HG03139 (cell line): ENCODE measurements around the gene INS.

ENCODE experiments used
- ATAC-seq: cut with Tn5 transposase; IDR thresholded peaks from one replicate; pipeline ENCODE4 v1.9.1; 2021; ENCODE audit not compliant: unreplicated experiment

INS gene

DNA sequence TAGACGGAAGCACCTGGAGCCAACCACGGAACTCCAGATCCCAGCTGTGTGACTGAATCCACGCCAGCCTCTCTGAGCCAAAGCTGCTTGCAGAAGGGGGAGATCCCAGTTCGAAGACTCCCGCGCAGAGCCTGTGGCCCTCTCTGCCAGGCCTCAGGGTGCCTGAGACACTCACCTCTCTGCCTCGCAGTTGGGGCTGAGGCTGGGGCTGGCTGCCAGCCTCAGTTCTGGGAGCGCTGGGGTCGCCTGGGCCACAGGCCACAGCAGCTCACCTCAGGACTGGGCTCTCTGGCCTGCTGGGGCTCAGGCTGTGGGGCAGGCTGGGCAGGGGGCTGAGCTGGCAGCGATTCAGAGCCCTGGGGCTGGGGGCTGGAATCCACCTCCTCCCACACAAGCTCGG, 13.6 kb downstream of the INS start:
- ATAC-seq, result no peak

DNA sequence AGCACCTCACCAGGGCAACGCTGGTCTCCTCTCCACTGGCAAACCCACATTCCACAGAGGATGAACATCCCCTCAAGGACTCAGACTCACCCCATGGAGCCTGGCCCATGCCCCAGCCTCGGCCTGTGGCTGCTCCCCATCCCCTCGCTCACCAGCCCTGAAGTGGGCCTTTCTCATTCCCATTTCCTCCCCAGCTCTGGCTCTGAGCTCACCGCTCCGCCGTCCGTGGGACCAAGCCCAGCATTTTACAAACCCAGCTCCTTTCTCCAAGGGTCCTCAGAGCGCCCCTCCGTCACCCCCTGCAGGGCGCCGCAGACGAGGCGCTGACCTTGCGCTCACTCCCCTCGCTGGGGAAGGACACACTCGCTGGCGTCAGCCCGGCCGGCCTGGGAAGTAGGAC, 15.0 kb downstream of the INS start:
- no peak for ATAC-seq

DNA sequence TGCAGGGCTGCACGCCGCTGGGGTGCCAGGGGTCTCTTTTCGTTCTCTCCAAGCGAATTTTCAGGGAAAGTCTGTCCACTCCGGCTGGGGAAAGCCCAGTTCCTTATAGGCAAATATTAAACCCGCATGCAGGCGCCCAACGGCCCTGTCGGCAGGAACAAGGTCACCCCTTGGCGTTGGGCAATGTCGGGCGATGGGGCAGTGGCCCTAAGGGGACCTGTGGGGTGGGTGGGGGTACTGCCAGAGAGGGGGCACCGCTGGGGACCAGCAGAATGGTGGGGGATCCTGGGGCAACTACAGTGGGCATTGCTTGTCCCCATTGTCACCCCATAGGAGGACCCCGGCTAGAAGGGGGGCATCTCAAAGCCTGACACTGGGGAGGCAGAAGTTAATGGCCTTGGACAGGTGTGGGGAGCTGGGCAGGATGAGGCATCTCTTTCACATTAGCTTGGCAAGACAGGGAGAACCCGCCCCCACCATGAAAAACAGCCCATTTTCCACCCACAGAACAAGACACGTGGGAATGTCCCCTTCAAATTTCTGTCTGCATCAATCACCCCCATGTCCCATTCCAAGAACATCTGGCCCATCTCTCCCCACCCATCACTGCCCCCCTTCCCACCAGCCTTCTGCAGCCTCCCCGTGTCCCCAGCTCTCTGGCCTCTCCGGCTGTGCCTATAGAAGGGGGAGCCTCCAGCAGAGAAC, 16.3 kb downstream of the INS start:
- no peak for ATAC-seq

DNA sequence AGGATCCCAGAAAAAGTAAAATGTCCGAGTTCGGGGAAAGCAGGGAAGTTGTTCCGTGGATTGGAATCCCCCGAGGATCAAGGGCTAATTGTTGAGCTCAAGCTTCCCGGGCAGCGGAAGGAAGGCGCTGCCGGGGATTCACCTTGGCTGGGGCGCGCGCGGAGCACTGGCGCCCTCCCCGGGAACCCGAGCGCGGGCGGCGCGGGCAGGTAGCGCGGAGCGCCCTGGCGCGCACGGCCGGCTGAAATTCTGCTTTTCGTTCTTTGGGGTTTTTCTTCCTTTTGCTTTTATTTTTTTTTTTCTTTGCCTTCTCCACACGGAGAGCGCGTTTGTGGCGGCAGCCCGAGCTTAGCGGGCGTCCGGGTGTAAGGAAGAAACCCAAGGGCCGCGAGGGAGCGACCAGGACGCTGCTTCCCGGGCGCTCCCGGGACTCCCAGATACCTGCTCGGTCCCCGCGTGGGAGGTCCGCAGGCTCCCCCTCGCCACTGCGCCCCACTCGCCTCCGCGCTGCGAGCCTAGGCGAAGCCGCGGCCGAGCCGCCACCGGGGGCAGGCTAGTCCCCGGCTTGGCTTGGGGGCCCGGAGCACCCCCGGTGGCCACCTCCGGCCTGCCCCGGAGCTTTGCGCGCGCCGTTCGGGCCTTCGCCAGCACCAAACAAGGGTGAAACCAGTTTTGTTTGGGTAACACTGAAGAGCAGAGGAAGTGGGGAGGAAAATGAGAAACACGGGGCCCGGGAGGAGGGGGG, 17.0 kb downstream of the INS start:
- ATAC-seq, result no peak

DNA sequence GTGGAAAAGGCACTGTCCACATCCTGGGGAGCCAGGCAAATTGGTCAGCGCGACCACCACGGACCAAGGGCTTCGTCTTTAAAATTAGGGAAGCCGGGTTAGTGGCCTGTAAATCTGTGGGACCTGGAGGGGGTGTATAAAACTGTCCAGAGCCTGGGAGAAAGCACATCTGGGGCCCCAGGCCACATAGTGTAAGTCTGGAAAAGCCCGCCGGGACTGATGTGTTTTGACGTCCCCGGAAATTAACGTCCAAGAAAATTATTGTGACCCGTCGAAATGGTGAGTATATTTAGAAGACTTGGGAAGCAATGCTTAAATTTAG, 17.6 kb downstream of the INS start:
- no peak for ATAC-seq

DNA sequence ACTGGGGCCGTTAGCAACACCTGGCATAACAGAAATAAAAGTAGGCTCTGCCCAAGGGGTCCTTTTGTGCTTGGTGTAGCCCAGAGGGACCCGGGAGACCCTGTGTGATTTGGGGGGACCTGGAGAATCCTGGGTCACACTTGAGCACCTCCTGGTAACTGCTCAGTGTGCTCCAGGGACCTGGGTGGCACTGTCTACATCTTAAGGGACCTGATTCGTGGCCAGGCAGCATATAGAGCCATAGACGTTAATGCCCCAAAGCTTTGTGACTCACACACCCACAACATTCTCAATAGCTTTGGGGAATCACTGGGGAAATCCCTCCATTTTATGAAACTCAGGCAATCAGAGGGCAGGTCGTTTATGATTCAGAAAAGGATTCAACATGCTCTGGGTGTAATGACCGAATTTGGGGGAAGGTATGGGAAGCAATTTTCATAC, 18.2 kb downstream of the INS start:
- ATAC-seq, result no peak

DNA sequence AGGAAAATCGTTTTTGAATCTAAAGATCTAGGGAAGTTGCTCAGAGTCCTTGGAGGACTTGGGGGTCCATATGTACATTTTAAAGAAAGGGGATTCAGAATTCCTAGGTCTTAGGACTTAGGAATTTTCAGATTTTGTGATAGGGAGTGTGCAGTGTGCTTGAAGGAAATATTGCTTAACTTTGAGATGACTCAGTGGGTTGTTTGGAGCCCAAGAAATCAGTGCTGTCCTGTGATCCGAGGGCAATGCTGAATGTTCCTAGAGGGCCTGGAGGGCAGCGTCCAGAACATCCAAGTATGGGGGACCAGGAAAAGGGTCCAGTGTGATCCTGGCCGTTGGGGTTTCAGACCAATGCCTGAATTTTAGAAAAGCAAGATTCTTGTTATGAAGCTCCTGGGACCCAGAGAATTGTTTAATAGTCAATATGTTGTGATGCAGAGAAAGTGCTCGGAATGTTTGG, 18.7 kb downstream of the INS start:
- no peak for ATAC-seq

- ATAC-seq, result no peak
These were observed 20.3 kb downstream of the INS start for GRCh38 chr11:2140411-2141400.

DNA sequence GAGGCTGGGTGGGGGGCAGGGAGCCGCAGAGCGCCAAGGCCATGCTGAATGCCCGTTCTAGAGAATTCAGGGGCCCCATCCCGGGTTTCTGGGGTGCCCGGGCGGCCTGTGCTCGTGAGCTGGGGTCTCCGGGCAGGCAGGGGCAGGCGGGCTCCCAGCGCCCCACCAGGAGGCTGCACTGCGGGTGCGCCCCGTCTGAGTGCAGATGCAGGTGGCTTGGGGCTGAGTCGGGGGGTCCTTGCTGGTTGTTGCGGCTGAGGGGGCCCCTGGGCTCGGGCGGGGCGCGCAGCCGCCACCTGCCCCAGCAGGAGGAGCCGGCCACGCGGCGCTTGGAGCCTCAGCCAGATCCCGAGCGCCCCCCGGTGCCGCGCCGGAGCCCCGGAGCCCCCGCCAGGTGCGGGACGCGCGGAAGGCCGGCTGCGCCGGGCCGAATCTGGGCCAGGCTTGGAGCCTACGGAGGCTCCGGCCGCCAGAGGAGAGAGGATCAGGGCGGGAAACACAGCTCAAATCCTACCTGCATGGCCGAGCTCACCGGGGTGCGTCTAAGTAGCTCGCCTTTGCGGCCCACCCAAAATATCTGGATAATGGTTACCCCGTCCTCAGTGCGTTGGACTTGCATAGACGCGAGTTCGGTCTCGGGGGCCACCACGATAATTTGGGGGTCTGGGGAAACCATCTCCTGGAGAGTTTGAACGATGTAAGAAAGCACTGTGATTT, 21.2 kb downstream of the INS start:
- no peak for ATAC-seq

DNA sequence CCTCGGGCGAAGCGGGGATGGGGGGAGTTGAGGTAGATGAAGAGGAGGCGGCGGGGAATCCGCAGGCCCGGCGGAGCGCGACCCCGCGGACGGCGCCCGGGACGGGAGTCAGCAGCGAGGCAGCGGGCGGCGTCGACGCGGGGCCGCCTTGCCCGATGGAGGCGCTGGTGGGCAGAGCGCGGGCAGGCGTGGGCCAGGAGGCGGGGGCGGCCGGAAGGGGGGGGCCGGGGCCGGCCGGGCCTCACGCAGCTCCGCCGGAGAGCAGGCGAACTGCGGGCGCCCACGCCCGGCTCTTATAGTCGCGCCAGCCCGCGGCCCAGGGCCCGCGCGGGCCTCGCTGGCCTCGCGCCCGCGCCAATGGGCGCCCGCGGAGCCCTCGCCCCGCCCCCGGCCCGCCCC, 21.9 kb downstream of the INS start, which contains the start of gene IGF2:
Gene IGF2, minus strand, starts transcription at position 267 of the 399 bp plus-strand sequence. CDS start 3,866 bp downstream, outside the sequence.
- no peak for ATAC-seq

DNA sequence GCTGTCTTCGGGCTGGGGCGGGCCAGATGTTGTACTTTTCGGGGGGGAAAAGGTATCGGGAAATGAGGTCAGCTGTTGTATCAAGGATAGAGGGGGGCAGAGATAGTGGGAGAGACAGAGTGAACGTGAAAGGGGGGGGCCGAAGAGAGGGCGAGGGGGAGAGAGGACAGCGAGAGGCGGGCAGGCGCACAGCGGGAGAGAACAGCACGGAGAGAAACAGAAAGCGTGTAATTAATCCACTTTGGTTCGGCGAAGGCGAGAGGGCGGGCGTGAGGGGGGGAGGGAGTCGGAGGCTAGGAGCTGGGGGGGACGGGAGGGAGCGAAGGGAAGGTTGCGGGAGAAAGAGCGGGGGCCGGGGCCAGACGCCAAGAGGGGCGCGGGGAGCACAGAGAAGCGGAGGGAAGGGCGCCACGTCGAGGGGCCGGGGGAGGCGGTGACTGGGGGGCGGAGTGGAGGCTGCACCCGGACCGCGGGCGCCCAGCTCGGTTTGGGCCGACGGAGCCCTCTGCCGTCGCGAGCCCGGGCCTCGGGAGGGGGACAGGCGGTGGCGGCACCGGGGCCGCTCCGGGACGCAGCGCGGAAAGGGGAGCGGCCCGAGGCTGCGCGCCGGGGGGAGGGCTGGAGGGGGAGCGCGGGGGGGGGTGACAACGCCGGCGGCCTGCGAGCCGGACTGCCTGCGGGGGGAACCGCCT, 22.4 kb downstream of the INS start:
- no peak for ATAC-seq

DNA sequence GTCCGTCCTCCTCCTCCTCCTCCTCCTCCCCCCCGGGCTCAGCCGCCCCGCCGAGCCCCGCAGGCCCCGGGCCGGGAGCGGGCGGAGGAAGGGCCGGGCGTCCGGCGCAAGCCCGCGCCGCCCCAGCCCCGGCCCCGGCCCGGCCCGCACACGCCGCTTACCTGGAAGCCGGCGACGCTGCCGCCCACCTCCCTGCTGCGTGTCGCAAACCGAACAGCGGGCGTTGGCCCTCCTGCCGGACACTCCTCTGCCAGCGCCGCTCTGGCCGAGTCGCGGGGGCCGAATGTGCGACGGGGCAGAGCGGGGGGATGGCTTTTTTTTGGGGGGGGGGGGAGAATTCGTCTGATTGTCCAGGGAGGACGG, 23.0 kb downstream of the INS start:
- no peak for ATAC-seq

DNA sequence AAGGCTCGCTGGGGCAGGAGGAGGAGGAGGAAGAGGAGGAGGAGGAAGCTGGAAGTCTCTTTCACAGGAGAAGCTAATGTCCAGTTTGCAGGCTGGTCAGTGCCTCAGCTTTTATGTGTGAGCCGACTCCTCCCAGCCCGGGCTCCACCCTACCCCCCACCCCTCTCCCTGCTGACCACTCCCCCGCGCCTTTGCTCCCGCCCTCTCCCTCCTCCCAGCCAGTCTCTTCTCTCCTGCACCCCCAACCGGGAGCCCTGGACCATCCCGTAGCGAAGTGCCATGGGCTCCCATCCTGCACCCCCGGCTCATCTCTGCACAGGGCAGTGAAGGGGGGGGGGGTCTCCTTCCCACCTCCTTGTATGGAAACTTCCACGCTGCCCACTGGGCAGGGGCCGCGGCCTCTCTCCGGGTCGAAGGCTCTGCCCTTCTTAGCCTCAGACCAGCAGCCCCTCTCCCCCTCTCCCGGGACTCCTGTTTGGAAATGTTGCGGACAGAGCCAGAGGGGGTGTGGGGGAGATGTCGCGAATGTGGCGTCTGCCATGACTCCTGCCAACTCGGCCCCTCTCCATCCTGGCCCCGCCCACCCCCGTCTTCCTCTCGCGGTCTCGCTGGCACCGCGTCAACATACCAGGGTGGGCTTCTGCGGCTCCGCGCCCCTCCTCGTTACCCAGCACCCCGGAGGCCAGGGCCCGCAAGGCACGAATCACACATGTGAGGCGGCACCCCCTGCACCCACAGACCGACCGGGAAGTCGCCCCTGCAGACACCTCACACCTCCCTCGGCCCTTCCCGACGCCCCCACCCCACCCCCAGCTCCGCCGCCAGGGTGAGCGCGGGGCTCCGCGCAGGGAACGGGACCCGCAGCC, 23.6 kb downstream of the INS start:
- no peak for ATAC-seq

- ATAC-seq, result no peak
These were observed 24.1 kb downstream of the INS start for GRCh38 chr11:2136952-2137201.

- ATAC-seq, result no peak
These were observed 24.6 kb downstream of the INS start for GRCh38 chr11:2136209-2136951.

DNA sequence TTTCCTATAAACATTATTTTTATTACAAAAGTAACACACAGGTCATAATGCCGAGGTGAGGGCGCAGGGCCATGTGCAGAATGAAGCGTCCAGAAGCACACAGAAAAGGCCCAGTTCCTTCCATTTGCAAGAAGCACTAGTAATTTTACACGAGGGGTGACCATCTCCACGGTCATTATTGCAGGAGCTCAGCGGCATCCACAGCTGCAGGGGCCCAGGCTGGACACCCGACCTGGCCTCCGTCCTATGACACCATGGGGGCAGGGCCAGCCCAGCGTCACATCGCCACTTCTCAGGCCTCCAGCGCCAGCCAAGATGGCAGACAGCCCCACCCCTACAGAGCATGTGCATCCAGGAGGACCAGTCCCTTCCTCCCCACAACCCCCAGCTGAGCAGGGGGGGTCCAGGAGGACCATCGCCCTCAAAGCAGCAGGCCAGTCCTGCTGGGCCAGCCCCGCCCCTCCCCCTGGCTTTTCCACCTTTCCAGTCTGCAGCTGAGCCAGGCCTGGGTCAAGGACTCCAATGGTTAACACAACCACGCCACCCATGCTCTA, 25.3 kb downstream of the INS start:
- ATAC-seq, result no peak

DNA sequence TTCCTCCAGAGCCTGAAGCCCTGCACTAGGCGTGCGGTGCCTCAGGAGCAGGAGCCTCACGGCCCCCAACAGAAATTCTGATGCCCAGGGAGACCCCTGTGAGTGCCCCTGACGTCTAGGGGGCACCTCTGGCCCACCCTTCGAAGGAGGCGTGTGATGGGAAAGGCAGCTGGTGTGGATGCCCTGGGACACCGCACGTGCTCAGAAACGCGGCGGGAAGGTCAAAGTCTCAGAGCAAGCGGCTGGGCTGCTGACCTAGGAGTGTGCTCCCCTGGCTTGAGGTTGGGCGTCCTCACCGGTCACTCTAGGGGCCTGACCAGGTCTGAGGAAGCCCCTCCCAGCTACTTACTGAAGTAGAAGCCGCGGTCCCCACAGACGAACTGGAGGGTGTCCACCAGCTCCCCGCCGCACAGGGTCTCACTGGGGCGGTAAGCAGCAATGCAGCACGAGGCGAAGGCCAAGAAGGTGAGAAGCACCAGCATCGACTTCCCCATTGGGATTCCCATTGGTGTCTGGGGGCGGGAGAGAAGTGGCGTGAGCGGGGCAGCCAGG, 25.9 kb downstream of the INS start:
- ATAC-seq, result no peak
